SK-N-MC (cell line): Measurements from ENCODE around the gene MLPH.

Source experiments
- DNase-seq: peaks from one replicate; pipeline ENCODE4 v3.0.0-alpha.2; 2011; ENCODE audit warnings: low read depth, low spot score
- H3K27ac ChIP-seq: fragments of 200-600 bp; sonication (generic); 2 replicates; pipeline ENCODE4 v1.5.1; 2016; ENCODE audit warnings: mixed run types
- H3K36me3 ChIP-seq: fragments of 200-600 bp; sonication (generic); 2 replicates; pipeline ENCODE4 v1.6.1; 2017; ENCODE audit warnings: antibody characterized with exemption, low read length, mixed read lengths; ENCODE audit not compliant: insufficient read depth
- H3K4me3 ChIP-seq: fragments of 200-600 bp; sonication (generic); 2 replicates; pipeline ENCODE4 v1.5.1; 2016
- H3K9ac ChIP-seq: fragments of 200-600 bp; sonication (generic); 2 replicates; pipeline ENCODE4 v1.8.0; 2017; ENCODE audit warnings: mixed run types, mixed read lengths; ENCODE audit not compliant: insufficient read length
- H3K9me3 ChIP-seq: fragments of 200-600 bp; sonication (generic); 2 replicates; pipeline ENCODE4 v1.6.1; 2017; ENCODE audit warnings: low read depth, mild to moderate bottlenecking, antibody characterized with exemption, low read length, moderate library complexity, mixed read lengths
- EZH2 ChIP-seq: fragments of 200-600 bp; sonication (generic); IDR thresholded peaks from one replicate; pipeline ENCODE4 v1.6.1; 2017; ENCODE audit warnings: antibody characterized with exemption
- FOXP2 ChIP-seq: optimal IDR thresholded peaks from 2 replicates; pipeline ENCODE3; 2011; ENCODE audit warnings: mild to moderate bottlenecking, moderate library complexity; ENCODE audit not compliant: insufficient read depth; ENCODE audit errors: extremely low read length, control extremely low read depth
- POLR2AphosphoS5 ChIP-seq: IDR thresholded peaks from 2 replicates; pipeline ENCODE4 v1.6.1; 2012; ENCODE audit warnings: mild to moderate bottlenecking, low read depth, low read length, borderline replicate concordance

MLPH gene

GRCh38 chr2:237603049-237603717, 116.1 kb downstream of the MLPH start:
- no peak for DNase-seq
- peak overlapping the region; percentile 37 for H3K4me3 ChIP-seq
- H3K9me3 ChIP-seq: no peaks in the 10 kb centered on the region
- no peak overlapping the region for H3K27ac ChIP-seq
- no peaks in the 10 kb centered on the region for H3K36me3 ChIP-seq
- TF ChIP-seq POLR2AphosphoS5 (no peak), EZH2 (no peak), FOXP2 (peak; percentile 70)
- no peak overlapping the region for H3K9ac ChIP-seq

- Histone ChIP-seq H3K9ac (no peak overlapping the region), H3K27ac (no peak overlapping the region), H3K4me3 (peak overlapping the region; percentile 37), H3K9me3 (no peaks in the 10 kb centered on the region), H3K36me3 (no peaks in the 10 kb centered on the region)
- no peak; the same call in 1 of the 2 replicates for TF ChIP-seq POLR2AphosphoS5
- TF ChIP-seq FOXP2: no peak
- TF ChIP-seq EZH2: no peak
- peak; percentile 76 for DNase-seq
These were observed 116.8 kb downstream of the MLPH start for GRCh38 chr2:237603718-237604362.

DNA sequence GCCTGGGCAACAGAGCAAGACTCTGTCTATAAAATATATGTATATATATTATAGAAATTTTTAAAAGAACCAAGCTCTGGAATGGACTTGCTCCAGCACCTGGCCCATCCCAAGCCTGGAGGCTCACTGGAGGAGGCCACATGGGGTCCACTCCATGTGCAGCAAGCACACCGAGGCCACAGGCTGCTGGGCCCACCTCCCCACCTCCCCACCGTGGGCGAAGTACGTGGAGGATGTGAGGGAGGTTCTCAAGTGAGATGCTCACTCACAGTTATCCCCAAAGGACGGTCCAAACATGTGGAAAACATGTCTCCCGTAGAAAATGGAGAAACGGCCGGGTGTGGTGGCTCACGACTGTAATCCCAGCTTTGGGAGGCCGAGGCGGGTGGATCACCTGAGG, 117.3 kb downstream of the MLPH start:
- TF ChIP-seq FOXP2 (no peak), POLR2AphosphoS5 (no peak), EZH2 (no peak)
- no peak for DNase-seq
- Histone ChIP-seq H3K36me3 (no peaks in the 10 kb centered on the region), H3K4me3 (no peak overlapping the region), H3K9ac (no peak overlapping the region), H3K27ac (no peak overlapping the region), H3K9me3 (no peaks in the 10 kb centered on the region)
